G401 (cell line): ENCODE data around the gene CNTN5. TPM values are rescaled to one million over a fixed set of nuclear protein-coding genes. Genes with fewer than 3 reads are reported as not detected.

Experiments
- DNase-seq: peaks from one replicate; pipeline ENCODE4 v3.0.0-alpha.2; 2015; ENCODE audit warnings: low spot score
- in situ Hi-C: cut with HindIII; loops from 2 replicates; pipeline ENCODE4 v1.10.0; 2016; ENCODE audit warnings: low sequenced_read_pairs, mixed read lengths
- total RNA-seq: library from RNA; depleted of rRNA; stranded (reverse); fragments of >200 nt; shearing (Covaris generic); gene quantifications from 2 replicates; pipeline ENCODE4 v1.2.3, GENCODE V29; 2014

CNTN5 gene
- total RNA-seq, 1 experiment from 2014 or later: not detected

DNA sequence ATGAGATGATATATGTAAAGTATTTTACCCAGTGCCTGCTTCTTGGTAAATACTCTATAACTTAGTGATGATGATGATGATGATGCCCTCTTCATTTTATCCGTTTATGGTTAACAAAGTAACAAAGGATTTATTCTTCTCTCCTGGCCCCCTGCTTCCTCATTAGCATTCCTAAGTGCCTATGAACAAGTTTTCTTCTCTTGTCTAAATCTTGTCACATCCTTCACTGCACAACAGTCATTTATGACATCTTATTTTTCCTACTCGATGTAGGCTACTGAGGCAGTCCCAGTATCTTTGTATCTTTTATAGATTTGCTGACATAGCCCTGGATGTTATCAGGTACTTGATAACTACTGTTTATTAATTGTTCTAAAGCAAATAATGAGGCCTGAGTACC is 911.9 kb downstream of the CNTN5 start:
- in situ Hi-C loops: no loop called here
- DNase-seq: no peak

GRCh38 chr11:99934008-99934407 is 913.3 kb downstream of the CNTN5 start:
- in situ Hi-C loops: no loop called here
- no peak for DNase-seq

GRCh38 chr11:99937330-99937729 is 916.6 kb downstream of the CNTN5 start:
- in situ Hi-C loops: no loop called here
- DNase-seq: no peak

DNA sequence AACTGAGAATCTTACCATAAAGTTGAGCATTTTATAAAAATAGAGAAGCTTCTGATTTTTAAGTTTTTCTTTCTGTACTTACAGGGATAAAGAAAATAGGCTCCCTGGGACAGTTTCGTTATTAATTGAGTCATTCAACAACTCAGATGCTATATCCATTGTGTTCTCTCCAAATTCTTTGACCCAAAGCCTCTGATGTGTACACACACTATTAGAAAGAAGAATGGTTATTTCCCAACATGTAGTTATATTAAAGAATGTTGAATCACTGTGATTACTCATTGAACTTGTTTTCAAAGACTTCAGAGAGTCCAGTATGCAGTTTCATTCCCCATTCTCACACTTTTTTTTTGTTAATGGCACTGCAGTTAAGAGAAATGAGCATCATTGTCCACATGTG is 932.1 kb downstream of the CNTN5 start:
- no peak for DNase-seq
- in situ Hi-C loops: no loop called here

- in situ Hi-C loops: no loop called here
- DNase-seq: no peak
These were observed 939.8 kb downstream of the CNTN5 start for GRCh38 chr11:99960536-99960935.

DNA sequence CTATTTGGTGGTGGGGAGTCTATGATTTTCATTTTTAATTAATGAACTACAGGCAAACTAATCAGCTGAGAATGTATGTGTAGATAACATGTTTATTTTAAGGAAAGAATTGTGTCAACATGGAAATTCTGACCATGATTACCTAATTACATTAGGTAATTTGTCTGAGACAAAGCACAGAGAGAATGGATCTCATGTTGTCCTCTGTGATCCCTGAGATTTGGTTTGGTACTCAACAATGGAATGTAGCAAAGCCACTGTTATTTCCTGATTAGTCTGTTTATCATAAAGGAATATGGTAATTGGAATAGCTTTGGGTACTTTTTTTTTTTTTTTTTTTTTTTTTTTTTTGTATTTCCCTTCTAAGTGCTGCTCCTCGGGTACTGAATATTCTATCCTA is 947.6 kb downstream of the CNTN5 start:
- DNase-seq: no peak
- in situ Hi-C loops: no loop called here

GRCh38 chr11:99973993-99974392 is 953.2 kb downstream of the CNTN5 start:
- no peak for DNase-seq
- in situ Hi-C loops: no loop called here

- no peak for DNase-seq
- in situ Hi-C loops: no loop called here
These were observed 958.3 kb downstream of the CNTN5 start for GRCh38 chr11:99979042-99979441.

GRCh38 chr11:99987821-99988470 is 967.2 kb downstream of the CNTN5 start:
- in situ Hi-C loops: no loop called here
- no peak for DNase-seq

DNA sequence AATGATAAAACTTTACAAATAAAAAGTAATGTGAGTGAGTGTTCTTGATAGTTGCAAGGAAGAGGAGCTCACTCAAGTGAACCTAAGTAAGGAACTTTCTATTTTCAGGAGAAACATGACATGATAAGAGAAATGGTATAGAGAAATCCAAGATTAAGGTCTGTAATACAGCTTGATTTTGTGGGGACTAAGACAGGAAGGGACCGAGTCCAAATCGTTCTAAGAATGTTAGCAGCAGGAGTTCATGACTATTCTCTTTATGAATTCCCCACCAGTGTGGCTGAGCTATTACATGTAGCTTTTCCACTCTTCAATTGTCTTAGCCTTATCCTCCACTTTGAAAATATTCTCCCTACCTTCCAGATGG is 967.7 kb downstream of the CNTN5 start:
- no peak for DNase-seq
- in situ Hi-C loops: no loop called here

DNA sequence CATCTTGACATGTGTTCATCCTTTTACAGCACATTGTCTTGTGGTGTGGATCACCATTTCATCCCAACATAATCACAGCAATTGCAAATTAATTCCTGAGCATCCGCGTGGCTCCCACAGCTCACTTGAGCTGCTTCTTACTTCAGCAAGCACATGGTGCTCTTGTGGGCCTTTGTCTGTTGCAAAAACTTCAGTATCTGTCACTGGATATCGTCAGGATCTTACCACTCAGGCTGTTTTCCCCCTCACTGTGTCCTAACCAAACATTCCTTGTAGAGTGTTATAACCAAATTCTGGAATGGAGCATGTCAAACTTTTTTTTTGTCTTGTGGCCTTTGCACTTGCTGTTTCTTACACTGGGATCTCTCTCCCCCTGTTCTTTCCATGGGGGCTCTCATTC is 983.2 kb downstream of the CNTN5 start:
- DNase-seq: no peak
- in situ Hi-C loops: no loop called here

GRCh38 chr11:100004541-100004940 is 983.8 kb downstream of the CNTN5 start:
- DNase-seq: no peak
- in situ Hi-C loops: no loop called here

DNA sequence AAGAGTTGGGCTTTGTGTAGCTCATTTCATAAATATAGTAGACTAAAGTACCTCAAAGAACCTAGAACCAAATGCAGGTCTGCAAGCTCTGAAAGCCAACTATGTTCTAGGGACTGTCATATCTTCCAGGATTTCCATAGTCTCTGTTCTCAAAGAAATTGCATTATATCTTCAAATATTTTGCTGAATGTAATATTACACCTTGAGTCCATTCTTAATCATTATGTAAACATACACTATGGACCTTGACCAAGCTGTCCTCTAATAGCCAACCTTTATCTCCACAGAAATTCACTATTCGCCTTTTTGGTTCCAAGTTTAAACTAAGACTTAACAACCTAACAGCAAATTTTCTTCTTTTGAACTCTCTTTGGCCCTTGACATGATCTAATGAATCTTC is 987.7 kb downstream of the CNTN5 start:
- DNase-seq: no peak
- in situ Hi-C loops: no loop called here

- in situ Hi-C loops: no loop called here
- no peak for DNase-seq
These were observed 989.0 kb downstream of the CNTN5 start for GRCh38 chr11:100009728-100010127.

GRCh38 chr11:100010393-100010792 is 989.6 kb downstream of the CNTN5 start:
- in situ Hi-C loops: no loop called here
- no peak for DNase-seq

- no peak for DNase-seq
- in situ Hi-C loops: no loop called here
These were observed 990.9 kb downstream of the CNTN5 start for GRCh38 chr11:100011697-100012096.

GRCh38 chr11:100013011-100013410 is 992.3 kb downstream of the CNTN5 start:
- DNase-seq: no peak
- in situ Hi-C loops: no loop called here

DNA sequence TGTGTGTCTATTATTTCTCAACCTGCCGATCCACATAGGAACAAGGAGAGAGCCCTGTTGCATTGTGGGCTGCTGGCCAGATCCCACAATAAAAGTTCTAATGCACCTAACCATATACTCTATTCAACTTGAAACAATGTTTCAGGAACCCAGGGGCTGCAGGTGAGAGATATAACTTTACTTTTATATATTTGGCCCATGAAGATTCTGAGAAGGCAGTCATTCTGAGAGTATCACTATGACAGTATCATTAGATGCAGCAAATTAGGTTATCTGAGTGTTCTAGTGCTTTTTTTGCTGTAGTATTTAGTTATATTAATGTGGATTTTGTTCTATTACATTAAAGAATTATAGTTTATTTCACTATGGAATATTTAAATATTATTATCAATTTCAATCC is 1011.2 kb downstream of the CNTN5 start:
- in situ Hi-C loops: no loop called here
- DNase-seq: no peak

- DNase-seq: no peak
- in situ Hi-C loops: no loop called here
These were observed 1040.3 kb downstream of the CNTN5 start for GRCh38 chr11:100061006-100061405.

DNA sequence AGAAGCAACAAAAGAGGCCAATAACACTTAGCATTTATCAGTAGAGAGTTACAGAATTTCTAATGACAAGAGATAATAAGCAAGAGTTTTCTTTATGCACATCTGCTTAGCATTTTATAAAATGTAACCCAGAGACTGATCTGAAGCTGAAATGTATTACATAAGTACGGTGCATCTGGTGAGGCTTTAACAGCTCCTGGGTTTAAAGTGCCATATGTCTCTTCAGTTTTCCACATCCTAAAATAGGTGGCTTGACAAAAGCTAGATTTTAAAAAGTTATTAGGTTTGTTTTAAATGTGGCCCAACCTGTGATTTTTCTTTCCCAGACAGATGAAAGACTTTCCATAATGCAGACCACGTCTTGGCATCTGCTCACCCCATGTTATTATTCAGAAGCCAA is 1045.7 kb downstream of the CNTN5 start:
- in situ Hi-C loops: no loop called here
- no peak for DNase-seq

DNA sequence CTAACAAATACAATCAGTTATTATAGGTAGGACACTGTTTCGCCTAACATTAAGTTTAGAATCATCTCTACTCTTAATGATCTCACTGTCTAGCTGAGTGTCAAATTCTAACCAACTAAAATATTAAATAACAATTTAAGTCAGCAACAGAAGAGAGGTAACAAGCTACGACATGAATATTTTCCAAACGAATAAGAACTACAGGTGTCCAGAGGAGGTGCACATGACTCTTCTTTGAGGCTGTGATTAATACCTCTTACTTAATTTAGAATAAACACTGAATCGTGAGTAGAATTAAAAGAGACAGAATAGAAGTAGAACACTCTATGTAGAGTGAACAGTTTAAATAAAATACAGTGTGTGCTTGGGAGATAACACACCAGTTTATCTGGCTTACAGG is 1047.4 kb downstream of the CNTN5 start:
- in situ Hi-C loops: no loop called here

GRCh38 chr11:100072131-100072530 is 1051.4 kb downstream of the CNTN5 start:
- in situ Hi-C loops: no loop called here
- DNase-seq: no peak

More for the DNA sequence above, 1047.4 kb downstream of the CNTN5 start:
- no peak for DNase-seq
